ENCODE data around the gene RUVBL2.
A peak's percentile ranks its signal among the peaks of the same experiment; 100 is the strongest.

RUVBL2 gene

DNA sequence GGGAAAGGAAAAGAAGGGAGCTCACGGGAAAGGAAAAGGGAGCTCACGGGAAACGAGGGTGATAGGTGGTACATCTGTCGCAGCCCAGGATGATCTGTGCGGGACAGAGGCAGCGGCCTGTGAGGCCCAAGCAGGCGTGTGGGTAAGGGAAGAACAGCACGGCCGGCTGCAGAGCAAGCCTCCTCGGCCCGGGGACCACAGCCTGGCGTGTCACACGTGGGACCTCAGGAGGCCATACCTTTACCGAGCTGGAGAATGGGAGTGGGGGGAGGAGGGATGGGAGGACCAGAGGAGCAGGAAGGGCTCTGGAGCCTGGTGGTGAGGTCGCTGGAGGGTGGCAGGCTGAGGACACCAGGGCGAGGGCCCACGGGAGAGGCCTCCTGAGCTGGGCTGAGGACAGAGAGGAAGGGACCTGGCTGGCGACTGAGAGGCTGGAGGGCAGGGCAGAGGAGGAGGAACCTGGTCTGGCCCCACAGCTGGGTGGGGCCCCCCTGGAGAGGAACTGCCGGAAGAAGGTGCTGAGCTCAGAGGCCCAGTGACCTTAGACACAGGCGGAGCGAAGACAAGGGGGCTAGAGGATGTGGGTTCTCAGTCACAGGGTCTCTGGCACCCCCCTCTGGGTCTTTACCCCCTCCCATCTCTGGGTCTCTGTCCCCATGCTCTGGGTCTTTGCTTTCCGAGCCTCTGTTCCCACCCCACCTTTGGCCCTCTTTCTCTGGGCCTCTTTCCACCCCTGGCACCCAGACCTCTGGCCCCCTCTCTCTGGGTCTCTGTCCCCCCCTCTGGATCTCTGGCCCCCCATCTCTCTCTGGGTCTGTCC, 31.4 kb upstream of the RUVBL2 start:
- H3K27me3 ChIP-seq (ENCODE audit: insufficient read depth, poor library complexity, severe bottlenecking): no peaks in the 10 kb centered on the region
- peak overlapping the region; percentile 15; the same call in 1 of the 2 replicates for H3K4me3 ChIP-seq (replicated peaks; ENCODE audit: insufficient read depth, low read length)
- H3K27ac ChIP-seq (replicated peaks): peak overlapping the region; percentile 93
- DNase-seq (ENCODE audit: low read depth in 1 of 2, low spot score in 1 of 2): peak; percentile 89 to 90
- peak; percentile 87 for TF ChIP-seq POLR2AphosphoS5 (IDR thresholded peaks at IDR 0.05; ENCODE audit: low read depth)
- TF ChIP-seq GABPA (IDR thresholded peaks at IDR 0.05; ENCODE audit: low read depth): no peak
- peak; percentile 83; the same call in 1 of the 2 replicates for TF ChIP-seq SPI1 (IDR thresholded peaks at IDR 0.05; ENCODE audit: borderline replicate concordance, low read depth)

DNA sequence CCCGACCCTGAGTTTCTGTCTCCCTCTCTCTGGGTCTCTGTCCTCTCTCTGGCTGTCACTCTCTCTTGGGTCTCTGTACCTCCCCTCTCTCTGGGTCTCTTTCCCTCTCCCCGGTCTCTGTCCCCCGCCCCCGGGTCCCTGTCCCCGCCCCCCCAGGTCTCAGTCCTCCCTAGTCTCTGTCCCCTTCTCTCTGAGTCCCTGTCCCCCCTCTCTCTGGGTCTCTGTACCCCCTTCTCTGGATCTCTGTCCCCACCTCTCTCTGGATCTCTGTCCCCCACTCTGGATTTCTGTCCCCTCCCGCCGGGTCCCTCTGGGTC, 30.9 kb upstream of the RUVBL2 start:
- Histone ChIP-seq H3K4me3 (replicated peaks; ENCODE audit: insufficient read depth, low read length) (peak overlapping the region; percentile 42; the same call in 1 of the 2 replicates), H3K27ac (replicated peaks) (peak overlapping the region; percentile 93), H3K27me3 (ENCODE audit: insufficient read depth, poor library complexity, severe bottlenecking) (no peaks in the 10 kb centered on the region)
- no peak for TF ChIP-seq SPI1 (IDR thresholded peaks at IDR 0.05; ENCODE audit: borderline replicate concordance, low read depth)
- TF ChIP-seq POLR2AphosphoS5 (IDR thresholded peaks at IDR 0.05; ENCODE audit: low read depth): no peak
- TF ChIP-seq GABPA (IDR thresholded peaks at IDR 0.05; ENCODE audit: low read depth): no peak
- TF ChIP-seq, protein P1, sequence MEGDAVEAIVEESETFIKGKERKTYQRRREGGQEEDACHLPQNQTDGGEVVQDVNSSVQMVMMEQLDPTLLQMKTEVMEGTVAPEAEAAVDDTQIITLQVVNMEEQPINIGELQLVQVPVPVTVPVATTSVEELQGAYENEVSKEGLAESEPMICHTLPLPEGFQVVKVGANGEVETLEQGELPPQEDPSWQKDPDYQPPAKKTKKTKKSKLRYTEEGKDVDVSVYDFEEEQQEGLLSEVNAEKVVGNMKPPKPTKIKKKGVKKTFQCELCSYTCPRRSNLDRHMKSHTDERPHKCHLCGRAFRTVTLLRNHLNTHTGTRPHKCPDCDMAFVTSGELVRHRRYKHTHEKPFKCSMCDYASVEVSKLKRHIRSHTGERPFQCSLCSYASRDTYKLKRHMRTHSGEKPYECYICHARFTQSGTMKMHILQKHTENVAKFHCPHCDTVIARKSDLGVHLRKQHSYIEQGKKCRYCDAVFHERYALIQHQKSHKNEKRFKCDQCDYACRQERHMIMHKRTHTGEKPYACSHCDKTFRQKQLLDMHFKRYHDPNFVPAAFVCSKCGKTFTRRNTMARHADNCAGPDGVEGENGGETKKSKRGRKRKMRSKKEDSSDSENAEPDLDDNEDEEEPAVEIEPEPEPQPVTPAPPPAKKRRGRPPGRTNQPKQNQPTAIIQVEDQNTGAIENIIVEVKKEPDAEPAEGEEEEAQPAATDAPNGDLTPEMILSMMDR (IDR thresholded peaks at IDR 0.05; ENCODE audit: insufficient read depth, low read length): no peak
- TF ChIP-seq, protein P2, sequence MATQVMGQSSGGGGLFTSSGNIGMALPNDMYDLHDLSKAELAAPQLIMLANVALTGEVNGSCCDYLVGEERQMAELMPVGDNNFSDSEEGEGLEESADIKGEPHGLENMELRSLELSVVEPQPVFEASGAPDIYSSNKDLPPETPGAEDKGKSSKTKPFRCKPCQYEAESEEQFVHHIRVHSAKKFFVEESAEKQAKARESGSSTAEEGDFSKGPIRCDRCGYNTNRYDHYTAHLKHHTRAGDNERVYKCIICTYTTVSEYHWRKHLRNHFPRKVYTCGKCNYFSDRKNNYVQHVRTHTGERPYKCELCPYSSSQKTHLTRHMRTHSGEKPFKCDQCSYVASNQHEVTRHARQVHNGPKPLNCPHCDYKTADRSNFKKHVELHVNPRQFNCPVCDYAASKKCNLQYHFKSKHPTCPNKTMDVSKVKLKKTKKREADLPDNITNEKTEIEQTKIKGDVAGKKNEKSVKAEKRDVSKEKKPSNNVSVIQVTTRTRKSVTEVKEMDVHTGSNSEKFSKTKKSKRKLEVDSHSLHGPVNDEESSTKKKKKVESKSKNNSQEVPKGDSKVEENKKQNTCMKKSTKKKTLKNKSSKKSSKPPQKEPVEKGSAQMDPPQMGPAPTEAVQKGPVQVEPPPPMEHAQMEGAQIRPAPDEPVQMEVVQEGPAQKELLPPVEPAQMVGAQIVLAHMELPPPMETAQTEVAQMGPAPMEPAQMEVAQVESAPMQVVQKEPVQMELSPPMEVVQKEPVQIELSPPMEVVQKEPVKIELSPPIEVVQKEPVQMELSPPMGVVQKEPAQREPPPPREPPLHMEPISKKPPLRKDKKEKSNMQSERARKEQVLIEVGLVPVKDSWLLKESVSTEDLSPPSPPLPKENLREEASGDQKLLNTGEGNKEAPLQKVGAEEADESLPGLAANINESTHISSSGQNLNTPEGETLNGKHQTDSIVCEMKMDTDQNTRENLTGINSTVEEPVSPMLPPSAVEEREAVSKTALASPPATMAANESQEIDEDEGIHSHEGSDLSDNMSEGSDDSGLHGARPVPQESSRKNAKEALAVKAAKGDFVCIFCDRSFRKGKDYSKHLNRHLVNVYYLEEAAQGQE (IDR thresholded peaks at IDR 0.05; ENCODE audit: insufficient replicate concordance, low read depth): no peak
- no peak for DNase-seq (ENCODE audit: low read depth in 1 of 2, low spot score in 1 of 2)

DNA sequence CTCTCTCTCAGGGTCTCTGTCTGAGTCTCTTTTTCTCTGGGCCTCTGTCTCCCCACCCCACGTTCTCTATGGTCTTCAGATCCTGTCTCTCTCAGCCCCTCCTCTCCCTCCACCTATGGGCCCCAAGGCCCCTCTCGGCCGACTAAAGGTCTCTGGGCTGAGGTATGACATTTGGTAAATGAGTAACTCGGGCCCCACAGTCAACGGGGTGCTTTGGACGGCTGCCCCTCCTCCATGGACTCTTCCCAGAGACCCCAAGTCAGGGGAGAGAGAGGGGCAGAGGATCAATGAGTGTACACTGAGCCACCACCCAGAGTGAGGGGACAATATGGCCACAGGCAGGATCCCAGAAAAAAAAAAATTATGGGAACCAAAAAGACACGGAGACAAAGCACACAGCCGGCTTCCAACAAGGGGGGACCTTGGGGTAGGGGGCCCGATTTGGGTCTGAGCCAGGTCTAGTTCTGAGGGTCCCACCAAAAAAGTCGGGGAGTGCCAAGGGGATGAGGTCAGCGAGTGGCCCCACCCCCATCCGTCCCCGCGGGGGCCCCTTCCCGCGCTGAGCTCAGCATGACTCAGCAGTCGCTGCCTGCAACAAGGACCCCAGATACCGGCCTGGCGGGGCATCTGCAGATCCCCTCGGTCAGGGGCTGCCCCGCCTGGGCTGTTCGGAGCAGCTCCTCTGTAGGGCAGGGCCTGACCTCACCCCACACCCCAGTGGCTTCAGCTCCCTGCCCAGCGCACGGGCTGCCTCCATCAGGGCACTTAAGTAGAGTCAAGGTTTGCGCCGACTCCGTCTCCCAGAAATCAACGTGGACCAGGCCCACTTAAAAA, 30.1 kb upstream of the RUVBL2 start:
- Histone ChIP-seq H3K4me3 (replicated peaks; ENCODE audit: insufficient read depth, low read length) (peak overlapping the region; percentile 42), H3K27me3 (ENCODE audit: insufficient read depth, poor library complexity, severe bottlenecking) (no peaks in the 10 kb centered on the region), H3K27ac (replicated peaks) (peak overlapping the region; percentile 93)
- DNase-seq (ENCODE audit: low read depth in 1 of 2, low spot score in 1 of 2): peak; percentile 71 to 80
- TF ChIP-seq GABPA (IDR thresholded peaks at IDR 0.05; ENCODE audit: low read depth) (no peak), POLR2AphosphoS5 (IDR thresholded peaks at IDR 0.05; ENCODE audit: low read depth) (peak; percentile 26; the same call in 1 of the 2 replicates)

DNA sequence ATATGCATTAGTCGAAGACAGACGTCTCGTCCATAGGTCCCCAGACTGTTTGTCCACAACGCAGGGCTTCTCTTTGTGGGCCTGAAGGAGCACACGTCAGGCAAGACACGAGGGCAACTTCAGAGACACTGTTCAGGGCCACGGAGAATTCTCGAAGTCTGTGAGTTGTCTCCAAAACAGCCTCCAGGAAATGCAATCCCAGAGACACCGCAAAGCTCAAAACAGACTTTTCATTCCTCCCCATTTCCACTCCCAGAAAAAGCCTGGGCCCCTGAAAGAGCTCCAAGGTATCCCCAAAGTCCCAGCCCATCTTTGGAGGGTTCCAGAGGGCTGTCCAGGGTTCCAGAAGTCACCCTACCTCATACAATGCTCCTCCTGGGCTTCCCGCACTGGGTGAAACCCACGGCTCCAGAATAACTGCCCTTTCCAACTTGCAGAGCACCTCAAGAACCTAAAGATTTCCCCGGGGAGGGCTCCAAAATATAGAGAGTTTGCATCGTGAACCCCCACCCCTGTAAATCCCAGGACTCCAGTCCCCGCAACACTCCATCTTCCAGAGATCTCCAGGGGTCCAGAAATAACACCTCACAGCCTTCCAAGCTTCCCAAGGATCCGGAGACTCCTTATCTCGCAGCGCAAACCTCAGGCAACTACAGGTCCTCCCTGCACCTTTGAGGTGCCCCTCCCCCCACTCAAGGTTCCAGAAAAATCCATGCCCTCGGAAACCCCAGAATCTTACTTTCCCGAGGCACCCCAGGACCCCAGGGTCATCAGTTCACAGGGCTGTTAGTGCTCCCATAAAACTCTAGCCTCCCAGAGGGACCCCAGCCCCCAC, 29.3 kb upstream of the RUVBL2 start:
- TF ChIP-seq POLR2AphosphoS5 (IDR thresholded peaks at IDR 0.05; ENCODE audit: low read depth) (no peak), GABPA (IDR thresholded peaks at IDR 0.05; ENCODE audit: low read depth) (no peak), SPI1 (IDR thresholded peaks at IDR 0.05; ENCODE audit: borderline replicate concordance, low read depth) (no peak)
- TF ChIP-seq, protein P1 (IDR thresholded peaks at IDR 0.05; ENCODE audit: insufficient read depth, low read length): no peak
- TF ChIP-seq, protein P2 (IDR thresholded peaks at IDR 0.05; ENCODE audit: insufficient replicate concordance, low read depth): no peak
- H3K27me3 ChIP-seq (ENCODE audit: insufficient read depth, poor library complexity, severe bottlenecking): no peaks in the 10 kb centered on the region
- H3K27ac ChIP-seq (replicated peaks): peak overlapping the region; percentile 93
- peak overlapping the region; percentile 42 for H3K4me3 ChIP-seq (replicated peaks; ENCODE audit: insufficient read depth, low read length)
- peak in 1 of 2 experiments; percentile 30 for DNase-seq (ENCODE audit: low read depth in 1 of 2, low spot score in 1 of 2)
